ENCODE measurements around the gene PNKD.

DNA sequence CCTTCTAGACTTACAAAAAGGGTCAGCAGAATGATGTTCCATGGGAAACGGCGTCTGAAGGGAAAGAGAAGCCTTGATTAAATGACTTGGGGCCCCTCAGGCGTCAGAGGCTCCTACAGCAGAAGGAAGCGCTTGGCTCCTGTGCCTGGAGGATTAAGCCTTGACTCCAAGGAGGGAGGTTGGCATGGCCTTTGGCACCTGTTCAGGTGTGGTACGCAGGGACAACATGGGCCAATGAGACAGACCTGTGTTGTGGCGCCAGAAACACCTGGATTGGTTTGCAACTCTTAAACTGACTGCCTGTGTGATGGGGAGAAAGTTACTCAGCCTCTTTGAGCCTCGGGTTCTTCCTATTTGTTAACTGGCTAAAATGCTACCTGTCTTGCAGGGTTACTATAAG is 7.6 kb downstream of the PNKD start:
- TF ChIP-seq SPI1 (IDR thresholded peaks at IDR 0.05; ENCODE audit: borderline replicate concordance, low read depth) (no peak), GABPA (IDR thresholded peaks at IDR 0.05; ENCODE audit: low read depth) (no peak), REST (IDR thresholded peaks at IDR 0.05; ENCODE audit: insufficient replicate concordance, low read depth) (no peak), POLR2AphosphoS5 (IDR thresholded peaks at IDR 0.05; ENCODE audit: low read depth) (no peak)
- TF ChIP-seq, protein P1, sequence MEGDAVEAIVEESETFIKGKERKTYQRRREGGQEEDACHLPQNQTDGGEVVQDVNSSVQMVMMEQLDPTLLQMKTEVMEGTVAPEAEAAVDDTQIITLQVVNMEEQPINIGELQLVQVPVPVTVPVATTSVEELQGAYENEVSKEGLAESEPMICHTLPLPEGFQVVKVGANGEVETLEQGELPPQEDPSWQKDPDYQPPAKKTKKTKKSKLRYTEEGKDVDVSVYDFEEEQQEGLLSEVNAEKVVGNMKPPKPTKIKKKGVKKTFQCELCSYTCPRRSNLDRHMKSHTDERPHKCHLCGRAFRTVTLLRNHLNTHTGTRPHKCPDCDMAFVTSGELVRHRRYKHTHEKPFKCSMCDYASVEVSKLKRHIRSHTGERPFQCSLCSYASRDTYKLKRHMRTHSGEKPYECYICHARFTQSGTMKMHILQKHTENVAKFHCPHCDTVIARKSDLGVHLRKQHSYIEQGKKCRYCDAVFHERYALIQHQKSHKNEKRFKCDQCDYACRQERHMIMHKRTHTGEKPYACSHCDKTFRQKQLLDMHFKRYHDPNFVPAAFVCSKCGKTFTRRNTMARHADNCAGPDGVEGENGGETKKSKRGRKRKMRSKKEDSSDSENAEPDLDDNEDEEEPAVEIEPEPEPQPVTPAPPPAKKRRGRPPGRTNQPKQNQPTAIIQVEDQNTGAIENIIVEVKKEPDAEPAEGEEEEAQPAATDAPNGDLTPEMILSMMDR (IDR thresholded peaks at IDR 0.05; ENCODE audit: insufficient read depth, low read length), result no peak
